Activated CD4-positive, alpha-beta T cell treated with anti-CD3 and anti-CD28 coated beads, Interleukin-2, amount 10 ng/mL, durations not matched to agents 7 days and 5 days (primary cell): Measurements from ENCODE around the gene UBE2J2. TPM values are rescaled to one million over a fixed set of nuclear protein-coding genes. Genes with fewer than 3 reads are reported as not detected.
A peak's percentile ranks its signal among the peaks of the same experiment; 100 is the strongest.

Experiments
- CTCF ChIA-PET: fragments of 350-600 bp; sonication (Branson Sonifier 250); formaldehyde crosslinking; loops from one replicate; lab custom pipeline; 2021; ENCODE audit warnings: antibody characterized with exemption; lab: Charles Lee
- POLR2A ChIA-PET: fragments of 350-600 bp; sonication (Branson Sonifier 250); formaldehyde crosslinking; loops from one replicate; lab custom pipeline; 2021; ENCODE audit warnings: antibody characterized with exemption; lab: Charles Lee
- DNase-seq: peaks from one replicate; pipeline ENCODE4 v3.0.0-alpha.2; 2020
- H3K27ac Mint-ChIP-seq: one replicate; pipeline ENCODE4 v1.8.0; 2021; ENCODE audit warnings: mild to moderate bottlenecking, moderate library complexity, mixed read lengths
- H3K27me3 Mint-ChIP-seq: one replicate; pipeline ENCODE4 v1.8.0; 2021; ENCODE audit warnings: mixed read lengths
- H3K36me3 Mint-ChIP-seq: one replicate; pipeline ENCODE4 v1.8.0; 2021; ENCODE audit warnings: low read depth, mixed read lengths
- H3K4me1 Mint-ChIP-seq: one replicate; pipeline ENCODE4 v1.8.0; 2021; ENCODE audit warnings: mixed read lengths
- H3K4me3 Mint-ChIP-seq: one replicate; pipeline ENCODE4 v1.8.0; 2021; ENCODE audit warnings: mild to moderate bottlenecking, moderate library complexity, mixed read lengths
- H3K9me3 Mint-ChIP-seq: one replicate; pipeline ENCODE4 v1.8.0; 2021; ENCODE audit warnings: mixed read lengths
- total RNA-seq, 2 experiments: library from RNA; stranded (reverse); gene quantifications; one replicate each; pipeline ENCODE4 v1.2.3, GENCODE V29; 2021

The UBE2J2 gene
- total RNA-seq, 2 experiments from 2014 or later: 63.4 to 63.7 TPM

DNA sequence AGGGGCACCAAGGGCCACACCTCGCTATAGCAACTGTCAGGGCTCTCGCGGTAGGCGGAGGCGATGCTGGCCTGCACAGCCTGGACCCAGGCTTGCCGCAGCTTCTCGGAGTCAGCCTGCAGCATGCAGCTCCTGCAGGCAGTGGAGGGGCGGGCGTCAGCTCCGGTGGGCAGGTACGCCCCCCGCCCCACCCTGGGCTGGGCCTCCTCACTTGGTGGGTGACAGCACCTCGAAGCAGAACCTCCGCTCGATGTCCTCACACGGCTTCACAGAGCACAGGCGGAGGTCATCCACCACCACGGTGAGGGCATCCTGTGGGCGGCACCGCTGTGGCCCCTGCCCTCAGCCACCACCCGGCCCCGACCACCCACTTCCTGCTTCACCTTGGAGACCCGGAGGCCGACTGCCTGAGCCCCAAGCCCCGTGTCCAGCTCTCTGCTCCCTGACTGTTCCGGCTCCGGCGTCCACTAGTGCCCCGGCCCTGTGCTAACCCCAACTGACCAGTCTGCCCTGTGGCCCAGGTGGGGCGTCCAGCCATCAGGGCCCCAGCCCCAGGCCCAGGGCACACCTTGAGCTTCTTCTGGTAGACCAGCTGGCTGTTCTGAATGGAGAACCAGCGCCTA is 24.3 kb upstream of the UBE2J2 start:
- H3K36me3 Mint-ChIP-seq: peaks cover 7% of the 10 kb centered on the region
- no peak overlapping the region for H3K4me3 Mint-ChIP-seq
- no peaks in the 10 kb centered on the region for H3K27me3 Mint-ChIP-seq
- H3K9me3 Mint-ChIP-seq: no peaks in the 10 kb centered on the region
- ChIA-PET POLR2A (no interaction called here), CTCF (interaction anchor here (0.6 kb wide), 1 partner anchor 16 kb away, joined by 3 read pairs; no protein-coding TSS in a partner anchor)
- no peak overlapping the region for H3K27ac Mint-ChIP-seq
- DNase-seq: no peak
- H3K4me1 Mint-ChIP-seq: no peaks in the 10 kb centered on the region

- no peaks in the 10 kb centered on the region for H3K27me3 Mint-ChIP-seq
- H3K4me1 Mint-ChIP-seq: no peaks in the 10 kb centered on the region
- H3K9me3 Mint-ChIP-seq: no peaks in the 10 kb centered on the region
- no peak overlapping the region for H3K27ac Mint-ChIP-seq
- CTCF ChIA-PET: interaction anchor here (0.9 to 1.2 kb wide), 3 partner anchors 9 to 391 kb away, joined by 3 read pairs; no protein-coding TSS in a partner anchor
- H3K36me3 Mint-ChIP-seq: peaks cover 7% of the 10 kb centered on the region
- POLR2A ChIA-PET: no interaction called here
- no peak overlapping the region for H3K4me3 Mint-ChIP-seq
- no peak for DNase-seq
Observed at GRCh38 chr1:1296070-1297061, 22.7 kb upstream of the UBE2J2 start.

DNA sequence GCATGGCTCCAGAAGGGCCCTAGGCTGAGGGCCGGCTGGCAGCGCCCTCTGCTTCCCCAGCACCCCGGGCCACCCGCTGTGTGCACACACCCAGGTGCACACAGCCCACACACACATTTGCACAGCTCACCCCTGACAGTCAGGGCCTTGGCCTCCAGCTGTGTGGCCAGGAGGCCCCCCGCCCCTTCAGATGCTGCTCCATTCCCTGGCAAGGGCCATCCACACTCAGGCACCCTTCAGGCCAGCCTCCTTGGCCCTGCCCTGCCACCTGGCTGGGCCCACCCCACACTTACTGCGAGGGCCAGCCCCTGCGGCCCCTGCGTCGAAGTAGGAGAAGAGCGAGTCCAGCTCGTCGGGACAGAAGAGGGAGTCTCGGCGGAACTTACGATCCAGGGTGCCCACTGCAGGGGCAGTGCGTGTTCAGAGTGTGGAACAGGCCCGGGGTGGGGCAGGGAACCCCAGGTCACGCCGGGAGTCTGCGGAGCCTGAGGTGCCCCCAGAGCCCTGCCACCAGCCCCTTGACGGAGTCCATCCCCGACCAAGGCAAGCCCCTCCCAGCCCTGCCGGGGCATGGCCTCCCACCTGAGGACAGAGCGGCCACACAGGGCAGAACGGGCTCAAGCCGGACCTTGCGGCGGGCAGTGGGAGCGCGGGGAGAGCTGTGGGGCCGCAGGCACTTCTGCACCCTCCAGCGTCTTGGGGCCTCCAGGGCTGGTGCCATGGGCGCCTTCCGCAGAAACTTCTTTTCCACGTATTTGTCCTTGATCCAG is 21.7 kb upstream of the UBE2J2 start:
- no peaks in the 10 kb centered on the region for H3K9me3 Mint-ChIP-seq
- CTCF ChIA-PET: interaction anchor here (0.9 to 1.1 kb wide), 2 partner anchors 10 to 173 kb away, joined by 3 read pairs; no protein-coding TSS in a partner anchor

GRCh38 chr1:1294250-1294890 is 20.7 kb upstream of the UBE2J2 start:
- CTCF ChIA-PET: no interaction called here
- POLR2A ChIA-PET: no interaction called here

More for the DNA sequence above, 21.7 kb upstream of the UBE2J2 start:
- no peak for DNase-seq
- Mint-ChIP-seq H3K36me3 (peaks cover 7% of the 10 kb centered on the region), H3K27ac (no peak overlapping the region), H3K4me3 (no peak overlapping the region), H3K27me3 (no peaks in the 10 kb centered on the region), H3K4me1 (no peaks in the 10 kb centered on the region)
- POLR2A ChIA-PET: no interaction called here

DNA sequence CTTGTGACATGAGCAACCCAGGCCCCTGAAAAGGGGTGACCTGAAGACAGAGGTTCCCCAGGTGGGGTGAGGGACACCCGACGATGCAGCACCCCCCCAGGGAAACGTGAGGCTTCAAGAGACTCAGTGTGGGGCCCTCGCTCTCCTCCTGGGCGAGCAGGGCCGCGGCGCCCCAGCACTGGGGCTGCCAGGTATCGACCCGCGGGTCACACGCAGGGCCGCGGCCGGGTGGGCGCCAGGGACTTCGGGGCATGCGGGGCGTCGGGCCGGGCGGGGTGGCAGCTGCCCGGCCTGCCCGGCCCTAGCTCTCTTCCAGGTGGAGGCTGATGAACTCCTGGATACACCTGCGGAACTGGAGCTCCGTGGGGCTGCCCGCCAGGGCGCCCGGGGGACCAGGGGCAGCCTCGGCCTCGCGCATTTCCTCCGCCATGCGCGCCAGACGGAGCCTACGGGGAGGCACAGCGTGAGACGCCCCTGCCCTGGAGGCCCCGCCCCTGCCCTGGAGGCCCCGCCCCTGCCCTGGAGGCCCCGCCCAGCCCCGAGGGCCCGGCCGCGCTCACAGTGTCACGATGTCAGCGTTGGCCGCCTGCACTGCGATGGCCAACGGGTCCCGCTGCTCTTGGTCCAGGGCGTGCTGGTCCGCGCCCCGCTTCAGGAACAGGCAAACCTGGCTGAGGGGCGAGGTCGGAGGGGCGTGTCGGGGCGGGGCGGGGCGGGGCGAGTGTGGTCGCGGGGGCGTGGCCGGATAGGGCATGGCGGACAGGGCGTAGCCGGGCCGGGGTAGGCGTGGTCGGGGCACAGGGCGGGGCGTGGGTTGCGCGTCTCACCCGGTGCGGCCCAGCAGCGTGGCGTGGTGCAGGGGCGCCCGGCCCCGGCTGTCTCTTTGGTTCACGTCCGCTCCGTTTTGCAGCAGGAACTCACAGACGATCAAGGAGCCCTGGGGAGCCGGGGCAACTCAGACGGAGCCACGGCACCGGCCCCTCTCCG is 19.9 kb upstream of the UBE2J2 start:
- Mint-ChIP-seq H3K27ac (no peak overlapping the region), H3K27me3 (no peaks in the 10 kb centered on the region), H3K9me3 (no peaks in the 10 kb centered on the region), H3K36me3 (peaks cover 3% of the 10 kb centered on the region), H3K4me3 (no peak overlapping the region), H3K4me1 (no peaks in the 10 kb centered on the region)
- ChIA-PET CTCF (no interaction called here), POLR2A (no interaction called here)
- no peak for DNase-seq

More at GRCh38 chr1:1294250-1294890, 20.7 kb upstream of the UBE2J2 start:
- Mint-ChIP-seq H3K36me3 (peaks cover 3% of the 10 kb centered on the region), H3K4me1 (no peaks in the 10 kb centered on the region), H3K4me3 (no peak overlapping the region), H3K27me3 (no peaks in the 10 kb centered on the region), H3K27ac (no peak overlapping the region), H3K9me3 (no peaks in the 10 kb centered on the region)
- no peak for DNase-seq

GRCh38 chr1:1292851-1293250 is 19.2 kb upstream of the UBE2J2 start:
- Mint-ChIP-seq H3K9me3 (no peaks in the 10 kb centered on the region), H3K36me3 (peaks cover 3% of the 10 kb centered on the region), H3K27me3 (no peaks in the 10 kb centered on the region), H3K4me3 (no peak overlapping the region), H3K4me1 (no peaks in the 10 kb centered on the region), H3K27ac (no peak overlapping the region)
- DNase-seq: no peak
- POLR2A ChIA-PET: no interaction called here
- CTCF ChIA-PET: interaction anchor here (1.4 to 3.2 kb wide), 3 partner anchors 11 to 291 kb away, joined by 3 to 36 read pairs (median 6); no protein-coding TSS in a partner anchor

DNA sequence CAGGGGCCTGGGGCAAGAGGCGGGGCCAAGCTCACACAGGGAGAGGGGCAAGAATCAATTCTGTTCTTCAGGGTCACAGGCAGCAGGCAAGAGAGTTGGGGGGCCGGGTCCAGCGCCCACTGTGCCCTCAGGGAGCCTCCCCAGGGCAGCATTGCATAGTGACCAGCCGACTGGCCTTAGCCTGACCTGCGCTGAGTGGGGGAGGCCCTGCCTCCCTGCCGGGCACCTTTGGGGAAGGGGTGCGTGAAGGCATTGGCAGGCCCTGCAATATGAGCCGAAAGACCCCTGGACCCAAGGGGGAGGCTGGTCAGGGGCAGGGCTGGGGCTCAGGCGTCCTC is 18.8 kb upstream of the UBE2J2 start:
- Mint-ChIP-seq H3K9me3 (no peaks in the 10 kb centered on the region), H3K27me3 (no peaks in the 10 kb centered on the region), H3K4me1 (no peaks in the 10 kb centered on the region), H3K36me3 (peaks cover 3% of the 10 kb centered on the region), H3K27ac (no peak overlapping the region), H3K4me3 (no peak overlapping the region)
- POLR2A ChIA-PET: interaction anchor here (0.6 kb wide), 1 partner anchor 170 kb away, joined by 3 read pairs; no protein-coding TSS in a partner anchor
- CTCF ChIA-PET: interaction anchor here (1.1 to 3.2 kb wide), 13 partner anchors 8 to 333 kb away, joined by 3 to 36 read pairs (median 5); partner anchors contain the start of genes ISG15, NOC2L and UBE2J2
- no peak for DNase-seq

GRCh38 chr1:1291548-1292441 is 18.1 kb upstream of the UBE2J2 start:
- peaks cover 3% of the 10 kb centered on the region for H3K36me3 Mint-ChIP-seq
- H3K4me1 Mint-ChIP-seq: no peaks in the 10 kb centered on the region
- POLR2A ChIA-PET: interaction anchor here (0.6 kb wide), 1 partner anchor 169 kb away, joined by 3 read pairs; no protein-coding TSS in a partner anchor

DNA sequence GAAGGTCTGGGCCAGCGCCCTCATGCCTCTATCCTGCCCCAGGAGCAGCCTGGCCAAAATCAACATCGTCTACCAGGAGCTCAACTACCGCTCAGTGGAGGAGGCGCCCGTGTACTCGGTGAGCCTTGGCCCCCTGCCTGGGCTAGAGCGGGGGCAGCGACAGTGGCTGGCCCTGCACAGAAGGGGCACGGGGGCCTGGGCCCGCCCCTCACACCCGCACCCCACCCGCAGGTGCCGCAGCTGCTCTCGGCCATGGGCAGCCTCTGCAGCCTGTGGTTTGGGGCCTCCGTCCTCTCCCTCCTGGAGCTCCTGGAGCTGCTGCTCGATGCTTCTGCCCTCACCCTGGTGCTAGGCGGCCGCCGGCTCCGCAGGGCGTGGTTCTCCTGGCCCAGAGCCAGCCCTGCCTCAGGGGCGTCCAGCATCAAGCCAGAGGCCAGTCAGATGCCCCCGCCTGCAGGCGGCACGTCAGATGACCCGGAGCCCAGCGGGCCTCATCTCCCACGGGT is 17.4 kb upstream of the UBE2J2 start:
- no peaks in the 10 kb centered on the region for H3K4me1 Mint-ChIP-seq
- H3K27me3 Mint-ChIP-seq: no peaks in the 10 kb centered on the region
- DNase-seq: no peak
- H3K4me3 Mint-ChIP-seq: no peak overlapping the region
- no peak overlapping the region for H3K27ac Mint-ChIP-seq
- ChIA-PET POLR2A (no interaction called here), CTCF (interaction anchor here (1.0 to 3.2 kb wide), 16 partner anchors 9 to 332 kb away, joined by 3 to 36 read pairs (median 5); partner anchors contain the start of genes ISG15, NOC2L, TNFRSF4 and UBE2J2)
- peaks cover 3% of the 10 kb centered on the region for H3K36me3 Mint-ChIP-seq
- no peaks in the 10 kb centered on the region for H3K9me3 Mint-ChIP-seq

More at GRCh38 chr1:1291548-1292441, 18.1 kb upstream of the UBE2J2 start:
- no peaks in the 10 kb centered on the region for H3K27me3 Mint-ChIP-seq
- H3K4me3 Mint-ChIP-seq: no peak overlapping the region
- no peak overlapping the region for H3K27ac Mint-ChIP-seq
- no peaks in the 10 kb centered on the region for H3K9me3 Mint-ChIP-seq
- CTCF ChIA-PET: interaction anchor here (1.1 to 3.2 kb wide), 16 partner anchors 9 to 333 kb away, joined by 3 to 36 read pairs (median 5); partner anchors contain the start of genes ISG15, NOC2L, TNFRSF4 and UBE2J2
- peak; percentile 65 for DNase-seq

DNA sequence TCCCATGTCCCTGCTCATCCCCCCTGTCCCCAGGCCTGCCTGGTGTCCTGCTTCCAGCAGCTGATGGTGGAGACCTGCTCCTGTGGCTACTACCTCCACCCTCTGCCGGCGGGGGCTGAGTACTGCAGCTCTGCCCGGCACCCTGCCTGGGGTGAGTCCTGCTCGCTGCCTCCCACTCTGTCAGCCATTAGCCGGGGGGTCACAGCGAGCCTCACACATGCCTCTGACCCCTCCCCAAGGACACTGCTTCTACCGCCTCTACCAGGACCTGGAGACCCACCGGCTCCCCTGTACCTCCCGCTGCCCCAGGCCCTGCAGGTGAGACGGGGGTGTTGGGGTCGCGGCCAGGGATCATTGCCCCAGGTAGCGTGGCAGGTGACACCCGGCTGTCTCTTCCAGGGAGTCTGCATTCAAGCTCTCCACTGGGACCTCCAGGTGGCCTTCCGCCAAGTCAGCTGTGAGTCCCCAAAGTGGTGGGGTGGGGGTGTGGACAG is 16.6 kb upstream of the UBE2J2 start:
- ChIA-PET POLR2A (no interaction called here), CTCF (interaction anchor here (1.0 to 3.2 kb wide), 9 partner anchors 11 to 260 kb away, joined by 3 to 36 read pairs (median 5); partner anchors contain the start of gene TNFRSF4)
- Mint-ChIP-seq H3K36me3 (peaks cover 3% of the 10 kb centered on the region), H3K27ac (no peak overlapping the region), H3K4me3 (no peak overlapping the region), H3K9me3 (no peaks in the 10 kb centered on the region), H3K4me1 (no peaks in the 10 kb centered on the region), H3K27me3 (no peaks in the 10 kb centered on the region)
- DNase-seq: peak; percentile 68
